Muscle of arm (tissue), 12 donors: ENCODE measurements around the gene TOMM40L. TPM values are rescaled to one million over a fixed set of nuclear protein-coding genes. Genes with fewer than 3 reads are reported as not detected.

Experiments used
- DNase-seq: peaks from one replicate; pipeline ENCODE4 v3.0.0-alpha.2; 2013
- polyA plus RNA-seq, 12 donors: library from polyadenylated mRNA; unstranded; fragments of 120-200 nt; gene quantifications; one replicate each; pipeline ENCODE4 v1.2.1, GENCODE V29; 2013; ENCODE audit not compliant: insufficient read length in 12 of 12

The TOMM40L gene
- polyA plus RNA-seq, 12 donors: 7.2 to 40.3 (median 9.4) TPM; not detected in 1

GRCh38 chr1:161196521-161197451 is 29.1 kb upstream of the TOMM40L start:
- peak; percentile 91 for DNase-seq

- no peak for DNase-seq
Measured at GRCh38 chr1:161197560-161198193, 28.2 kb upstream of the TOMM40L start.

GRCh38 chr1:161198194-161198896 is 27.5 kb upstream of the TOMM40L start:
- peak; percentile 59 for DNase-seq

GRCh38 chr1:161198897-161199431 is 26.9 kb upstream of the TOMM40L start, which contains the start of gene ADAMTS4:
Gene ADAMTS4, minus strand, starts transcription at chr1:161199054. Its CDS starts 427 bp downstream, at chr1:161198627.
- DNase-seq: peak; percentile 87

- DNase-seq: no peak
Measured at GRCh38 chr1:161199506-161200139, 26.2 kb upstream of the TOMM40L start.

GRCh38 chr1:161200421-161200991 is 25.4 kb upstream of the TOMM40L start:
- no peak for DNase-seq

DNA sequence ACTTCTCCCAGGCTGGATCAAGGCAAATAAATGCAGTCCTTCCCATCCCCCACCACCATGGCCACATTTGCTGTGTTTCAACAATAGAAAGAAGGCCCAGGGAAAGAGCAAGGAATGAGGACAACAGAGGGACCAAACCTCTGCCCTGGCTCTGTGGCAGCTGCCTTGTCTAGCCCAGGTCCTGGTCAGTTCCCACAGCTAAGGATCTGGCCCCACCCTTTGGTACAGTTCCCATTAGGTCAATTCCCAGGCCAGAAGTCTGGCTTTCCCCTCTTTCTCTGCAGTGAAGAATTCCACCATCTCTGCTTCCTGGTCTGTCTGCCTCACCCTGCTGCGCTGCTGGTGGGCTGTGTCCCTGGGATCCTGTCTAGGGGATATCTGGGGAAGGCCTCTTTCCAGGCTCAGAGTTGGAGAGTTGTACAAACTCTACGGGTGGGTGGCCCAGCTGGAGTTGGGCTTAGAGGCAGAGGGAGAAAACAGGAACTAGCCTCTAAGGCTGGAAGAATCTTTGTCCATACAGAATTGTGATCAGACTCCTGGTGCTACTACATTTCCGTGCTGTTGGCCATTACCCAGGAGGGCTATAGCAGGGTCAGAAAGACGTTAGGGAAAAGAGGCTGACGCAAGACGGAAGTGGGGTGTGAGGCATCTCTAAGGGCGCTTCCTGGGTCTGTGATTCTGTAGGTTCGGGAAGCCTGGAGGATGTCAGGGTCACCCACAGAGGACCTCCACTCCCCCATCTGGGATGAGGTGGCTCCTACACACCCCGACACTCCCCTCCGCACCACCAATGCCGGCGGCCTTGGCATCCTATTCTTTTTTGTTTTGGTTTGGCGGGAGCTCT is 24.6 kb upstream of the TOMM40L start:
- peak; percentile 70 for DNase-seq

GRCh38 chr1:161201836-161202712 is 23.8 kb upstream of the TOMM40L start, which contains the start of gene NDUFS2:
Gene NDUFS2, plus strand, starts transcription at chr1:161202367. Its CDS starts 19 bp downstream, at chr1:161202386.
- DNase-seq: peak; percentile 98

DNA sequence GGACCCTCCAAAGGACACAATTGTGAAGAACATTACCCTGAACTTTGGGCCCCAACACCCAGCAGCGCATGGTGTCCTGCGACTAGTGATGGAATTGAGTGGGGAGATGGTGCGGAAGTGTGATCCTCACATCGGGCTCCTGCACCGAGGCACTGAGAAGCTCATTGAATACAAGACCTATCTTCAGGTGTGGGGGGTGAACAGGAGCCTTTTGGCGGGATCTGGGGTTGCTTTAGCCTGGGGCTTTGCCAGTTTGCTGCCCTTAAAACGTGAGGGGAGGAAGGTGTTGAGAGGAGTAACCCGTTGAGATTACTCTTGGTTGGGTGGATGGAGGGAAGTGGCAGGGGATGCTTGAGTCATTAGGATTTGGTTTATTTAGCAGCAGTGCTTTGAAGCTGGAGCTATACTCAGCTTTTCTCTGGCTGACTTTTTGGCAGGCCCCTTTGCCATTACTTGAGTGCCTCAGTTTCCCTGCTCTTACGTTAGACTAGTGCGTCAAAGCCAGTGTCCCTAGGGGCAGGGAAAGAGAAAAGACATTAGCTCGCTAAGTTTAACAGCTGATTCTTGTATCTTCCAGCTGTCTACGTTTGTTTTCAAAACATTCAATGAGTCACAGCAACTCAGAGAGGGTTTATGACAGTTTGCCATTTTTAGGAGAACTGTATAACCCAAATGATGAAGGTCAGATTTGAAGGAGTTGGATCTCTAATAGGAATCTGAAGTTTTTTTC is 19.3 kb upstream of the TOMM40L start:
- DNase-seq: no peak

DNA sequence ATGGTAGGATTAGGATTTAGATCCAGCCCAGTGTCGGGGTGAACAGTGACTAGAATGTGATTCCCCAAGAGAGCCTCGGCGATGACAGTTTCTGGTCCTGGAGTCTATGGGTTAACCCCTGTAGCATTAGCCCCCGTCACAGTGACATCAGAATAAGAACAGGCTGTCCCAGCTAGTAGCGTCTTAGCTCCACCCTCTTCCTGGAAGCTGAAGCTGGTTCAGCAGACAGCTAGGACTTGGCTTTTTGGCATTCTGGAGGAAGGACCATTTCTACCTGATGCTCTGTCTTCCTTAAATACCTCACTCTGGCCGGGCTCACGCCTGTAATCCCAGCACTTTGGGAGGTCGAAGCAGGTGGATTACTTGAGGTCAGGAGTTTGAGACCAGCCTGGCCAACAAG is 18.7 kb upstream of the TOMM40L start:
- DNase-seq: no peak

- no peak for DNase-seq
Measured at GRCh38 chr1:161209790-161210409, 16.0 kb upstream of the TOMM40L start.

DNA sequence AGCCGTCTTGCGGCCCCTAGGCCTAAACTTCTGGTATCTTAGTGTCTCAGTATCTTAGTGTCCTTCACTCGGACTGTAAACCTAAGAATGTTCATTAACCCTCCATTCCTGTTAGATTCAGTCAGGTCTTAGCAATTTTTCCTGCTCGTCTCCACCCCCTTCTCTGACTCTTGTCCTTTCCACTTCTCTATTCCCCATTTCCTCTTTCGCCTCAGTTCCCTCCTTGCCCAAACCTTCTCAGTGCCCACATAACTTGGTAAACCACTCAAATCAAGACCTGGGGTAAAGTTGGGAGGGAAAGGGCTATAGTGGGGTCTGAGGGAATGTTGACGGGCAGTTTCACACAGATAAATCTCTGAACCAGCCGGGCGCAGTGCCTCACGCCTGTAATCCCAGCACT is 11.5 kb upstream of the TOMM40L start:
- no peak for DNase-seq

DNA sequence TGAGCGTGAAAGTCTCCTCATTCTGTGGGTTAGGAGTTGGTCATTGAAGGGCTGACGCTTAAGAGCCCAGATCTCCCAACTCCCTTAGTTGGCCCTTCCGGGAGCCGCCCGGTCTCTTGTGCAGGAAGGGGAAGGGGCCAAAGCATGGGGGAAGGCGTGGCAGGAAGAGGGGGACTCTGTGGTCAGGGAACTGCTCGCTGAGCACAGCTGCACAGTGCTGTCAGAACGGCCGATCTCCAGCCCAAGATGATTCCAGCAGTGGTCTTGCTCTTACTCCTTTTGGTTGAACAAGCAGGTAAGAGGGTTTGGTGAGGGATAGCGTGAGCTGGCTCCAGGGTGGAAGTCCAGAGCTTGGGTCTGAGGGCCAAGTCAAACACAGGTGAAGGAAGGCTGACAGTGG is 10.8 kb upstream of the TOMM40L start, which contains the start of gene FCER1G:
Gene FCER1G, plus strand, starts transcription at position 220 of the 400 bp plus-strand sequence. Its CDS starts 27 bp downstream, at position 247.
- DNase-seq: no peak

DNA sequence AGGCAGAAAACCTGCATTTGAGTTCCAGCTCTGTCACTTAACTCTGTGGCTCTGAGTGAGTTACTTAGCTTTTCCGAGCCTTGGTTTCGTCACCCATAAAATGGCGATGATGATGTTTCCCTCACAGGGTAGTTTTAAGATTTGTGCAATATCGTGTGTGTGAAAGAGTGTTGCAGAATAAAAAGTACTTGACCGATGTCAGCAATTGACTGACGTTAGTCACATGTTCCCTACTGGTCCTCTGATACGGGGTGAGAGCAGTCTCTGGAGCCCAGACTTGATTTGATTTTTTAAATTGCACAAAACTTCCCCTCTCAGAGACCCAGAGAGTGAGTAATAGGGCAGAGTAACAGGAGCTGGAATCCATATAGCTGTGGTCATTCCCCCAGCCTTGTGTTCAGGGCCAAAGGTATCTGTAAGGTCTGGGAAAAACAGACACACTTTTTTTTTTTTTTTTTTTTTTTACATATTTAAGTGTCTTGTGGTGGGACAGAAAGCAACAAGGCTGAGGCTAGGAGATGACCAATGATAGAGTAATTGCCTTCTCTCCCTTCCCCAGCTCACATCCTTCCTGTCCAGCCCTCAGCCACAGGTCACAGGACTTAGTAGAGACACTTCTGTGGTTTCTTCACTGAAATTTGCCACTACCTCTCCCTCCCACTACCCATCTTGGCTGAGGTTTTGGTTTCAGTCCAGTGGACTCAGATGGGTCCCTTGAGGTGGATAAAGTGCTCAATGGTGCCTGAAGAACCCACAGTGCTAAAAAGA is 8.7 kb upstream of the TOMM40L start:
- no peak for DNase-seq

DNA sequence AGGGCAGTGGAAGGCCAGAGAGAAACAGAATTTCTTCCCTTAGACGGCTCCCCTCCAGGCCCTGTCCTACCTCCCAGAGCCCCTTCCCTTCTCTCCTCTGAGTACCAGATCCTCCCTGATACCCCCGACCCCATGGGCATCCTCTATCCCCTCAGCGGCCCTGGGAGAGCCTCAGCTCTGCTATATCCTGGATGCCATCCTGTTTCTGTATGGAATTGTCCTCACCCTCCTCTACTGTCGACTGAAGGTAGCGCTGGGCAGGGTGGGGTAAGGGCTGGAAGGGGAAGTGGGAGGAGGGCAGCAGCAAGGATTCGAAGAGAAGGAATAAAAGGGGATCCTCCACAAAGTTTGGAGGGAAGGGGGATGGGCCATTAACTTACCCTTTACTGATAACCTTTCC is 8.0 kb upstream of the TOMM40L start:
- no peak for DNase-seq

DNA sequence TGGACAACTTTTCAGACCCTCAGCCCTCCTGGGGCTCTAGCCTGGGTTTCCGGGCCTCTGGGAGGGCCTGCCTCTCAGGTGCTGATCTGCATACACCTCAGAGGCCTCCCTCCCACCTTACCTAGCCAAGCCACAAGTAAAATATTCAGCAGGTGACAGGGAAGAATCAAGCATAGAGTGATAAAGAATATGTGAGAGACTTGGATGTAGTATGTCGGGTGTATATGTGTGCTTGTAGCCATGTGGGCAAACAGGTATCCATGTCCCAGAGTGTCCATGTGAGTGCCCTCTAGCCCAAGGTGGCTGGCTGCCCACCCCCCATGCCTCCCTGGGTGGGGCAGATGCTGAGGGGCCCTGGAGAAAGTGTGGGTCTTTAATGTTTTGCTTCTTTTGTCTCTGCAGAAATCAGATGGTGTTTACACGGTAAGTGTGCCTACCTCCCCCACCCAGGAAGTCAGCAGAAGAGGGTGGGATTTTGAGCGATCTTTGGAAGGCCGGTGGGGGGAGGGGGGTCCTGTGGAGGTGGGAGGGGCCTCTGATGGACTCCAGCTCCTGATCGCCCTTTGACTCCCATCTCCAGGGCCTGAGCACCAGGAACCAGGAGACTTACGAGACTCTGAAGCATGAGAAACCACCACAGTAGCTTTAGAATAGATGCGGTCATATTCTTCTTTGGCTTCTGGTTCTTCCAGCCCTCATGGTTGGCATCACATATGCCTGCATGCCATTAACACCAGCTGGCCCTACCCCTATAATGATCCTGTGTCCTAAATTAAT is 7.4 kb upstream of the TOMM40L start:
- DNase-seq: no peak
